Measurements from ENCODE around the gene LIN54. TPM values are rescaled to one million over a fixed set of nuclear protein-coding genes. Genes with fewer than 3 reads are reported as not detected.

The LIN54 gene
- total and polyA plus RNA-seq, 2 of the 13 experiments (the other 11 are each of a cell fraction or from before 2014, with no cell fraction given): 25.2 to 32.9 TPM

- TF ChIP-seq ZNF687 (CRISPR knock-in tag; IDR thresholded peaks at IDR 0.05): peak; percentile 95
- peak; percentile 98 for TF ChIP-seq GABPA (IDR thresholded peaks at IDR 0.05; ENCODE audit: low read depth, low read length)
- TF ChIP-seq GABPA (CRISPR knock-in tag; IDR thresholded peaks at IDR 0.05; ENCODE audit: low read depth): peak; percentile 95
- peak; percentile 93 for TF ChIP-seq KAT8 (CRISPR knock-in tag; IDR thresholded peaks at IDR 0.05)
- TF ChIP-seq KDM4B (CRISPR knock-in tag; IDR thresholded peaks at IDR 0.05): peak; percentile 74
- TF ChIP-seq ZNF792 (CRISPR knock-in tag; IDR thresholded peaks at IDR 0.05): peak; percentile 84; the same call in 1 of the 2 replicates
- 0 out of 2 replicates have a peak, but pooled peaks have one; percentile 90 for TF ChIP-seq ZNF136 (CRISPR knock-in tag; IDR thresholded peaks at IDR 0.05; ENCODE audit: low read depth)
- no peak; the same call in 1 of the 2 replicates for TF ChIP-seq ZNF761 (CRISPR knock-in tag; conservative IDR thresholded peaks at IDR 0.05)
- TF ChIP-seq ZNF232 (CRISPR knock-in tag; IDR thresholded peaks at IDR 0.05; ENCODE audit: borderline replicate concordance): peak; percentile 29; the same call in 1 of the 2 replicates
- no peak for TF ChIP-seq ZBTB46 (CRISPR knock-in tag; IDR thresholded peaks at IDR 0.05; ENCODE audit: borderline replicate concordance)
- TF ChIP-seq POGK (CRISPR knock-in tag; conservative IDR thresholded peaks at IDR 0.05): peak; percentile 92
- TF ChIP-seq RORA (CRISPR knock-in tag; IDR thresholded peaks at IDR 0.05): no peak
- TF ChIP-seq FOXP4 (CRISPR knock-in tag; IDR thresholded peaks at IDR 0.05): peak; percentile 86; the same call in 1 of the 2 replicates
- TF ChIP-seq BORCS8-MEF2B (CRISPR knock-in tag; IDR thresholded peaks at IDR 0.05): peak; percentile 98
- no peak for TF ChIP-seq GATA4 (IDR thresholded peaks at IDR 0.05; ENCODE audit: borderline replicate concordance, low read depth)
- TF ChIP-seq ZNF138 (CRISPR knock-in tag; IDR thresholded peaks at IDR 0.05; ENCODE audit: low read depth): 0 out of 2 replicates have a peak, but pooled peaks have one; percentile 66
- TF ChIP-seq ZFP1 (CRISPR knock-in tag; IDR thresholded peaks at IDR 0.05): 0 out of 2 replicates have a peak, but pooled peaks have one; percentile 46
- TF ChIP-seq ZNF496 (CRISPR knock-in tag; IDR thresholded peaks at IDR 0.05; ENCODE audit: insufficient replicate concordance): no peak
- TF ChIP-seq ZNF33B (CRISPR knock-in tag; IDR thresholded peaks at IDR 0.05): peak; percentile 74; the same call in 1 of the 2 replicates
- no peak for TF ChIP-seq ZNF562 (CRISPR knock-in tag; IDR thresholded peaks at IDR 0.05; ENCODE audit: borderline replicate concordance)
Measured at GRCh38 chr4:82890901-82891706, 119.5 kb downstream of the LIN54 start, which contains the start of gene SEC31A (continued).
